ENCODE results near the gene PLEKHO1. TPM values are rescaled to one million over a fixed set of nuclear protein-coding genes. Genes with fewer than 3 reads are reported as not detected.

Gene PLEKHO1, protein sequence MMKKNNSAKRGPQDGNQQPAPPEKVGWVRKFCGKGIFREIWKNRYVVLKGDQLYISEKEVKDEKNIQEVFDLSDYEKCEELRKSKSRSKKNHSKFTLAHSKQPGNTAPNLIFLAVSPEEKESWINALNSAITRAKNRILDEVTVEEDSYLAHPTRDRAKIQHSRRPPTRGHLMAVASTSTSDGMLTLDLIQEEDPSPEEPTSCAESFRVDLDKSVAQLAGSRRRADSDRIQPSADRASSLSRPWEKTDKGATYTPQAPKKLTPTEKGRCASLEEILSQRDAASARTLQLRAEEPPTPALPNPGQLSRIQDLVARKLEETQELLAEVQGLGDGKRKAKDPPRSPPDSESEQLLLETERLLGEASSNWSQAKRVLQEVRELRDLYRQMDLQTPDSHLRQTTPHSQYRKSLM
- total RNA-seq: 28.8 and 49.3 TPM in 2 replicates

DNA sequence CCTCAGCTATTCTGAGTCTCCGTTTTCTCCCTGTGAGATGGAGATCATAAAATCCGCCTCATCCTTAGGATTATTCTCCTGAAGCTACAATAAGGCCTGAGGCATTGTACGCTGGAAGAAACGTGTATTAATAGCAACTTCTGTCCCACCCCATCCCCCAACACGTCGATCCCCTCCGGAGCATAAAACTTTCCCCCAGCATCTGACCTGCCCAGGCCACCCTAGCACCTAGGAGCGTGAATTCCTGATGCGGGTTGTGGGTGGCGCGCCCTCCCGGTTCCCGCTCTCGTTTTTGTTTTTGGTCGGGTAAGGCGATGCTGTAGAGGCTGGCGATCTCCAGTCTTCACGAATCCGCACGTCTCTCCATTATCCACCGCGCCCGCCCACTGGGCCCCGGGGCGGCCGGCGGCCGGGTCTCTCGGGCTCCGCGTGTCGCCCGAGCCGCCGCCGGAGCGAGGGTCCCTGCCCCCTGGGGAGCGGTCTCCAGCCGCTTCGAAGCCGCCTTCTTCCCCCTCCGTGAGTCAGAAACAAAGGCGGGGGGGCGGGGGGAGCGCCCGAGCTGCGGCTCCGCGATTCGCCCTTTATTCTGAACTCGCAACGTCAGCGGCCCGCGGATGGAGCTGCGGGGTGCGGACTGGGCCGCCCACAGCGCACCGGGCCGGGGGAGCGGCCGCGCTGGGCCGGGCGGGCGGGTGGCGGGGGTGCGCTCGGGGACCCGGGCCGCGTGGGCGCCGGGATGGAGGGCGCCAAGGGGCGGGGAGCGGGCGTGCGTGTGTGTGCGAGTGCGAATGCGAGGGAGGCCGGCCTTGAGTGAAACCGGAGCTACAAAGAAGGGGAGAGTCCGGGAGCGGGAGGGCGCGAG, at the start of gene PLEKHO1:
Gene PLEKHO1, plus strand, starts transcription at position 646 of the 862 bp plus-strand sequence. CDS start 342 bp downstream, outside the sequence.

Other genes starting within 250 kb of the PLEKHO1 start
- gene SV2A, start 232.1 kb upstream of the PLEKHO1 start, total RNA-seq: 22.2 and 23.4 TPM in 2 replicates
- 7.1 and 7.5 TPM in 2 replicates for gene SF3B4, start 222.1 kb upstream of the PLEKHO1 start, total RNA-seq
- 8.0 and 8.6 TPM in 2 replicates for gene MTMR11, start 213.0 kb upstream of the PLEKHO1 start, total RNA-seq
- gene OTUD7B, start 139.2 kb upstream of the PLEKHO1 start, total RNA-seq: 5.5 and 11.0 TPM in 2 replicates
- 27.1 and 39.5 TPM in 2 replicates for gene VPS45, start 82.1 kb upstream of the PLEKHO1 start, total RNA-seq
- gene ANP32E, start 86.2 kb downstream of the PLEKHO1 start, total RNA-seq: 21.9 and 40.8 TPM in 2 replicates
- not detected in 2 replicates for gene CA14, start 107.9 kb downstream of the PLEKHO1 start, total RNA-seq
- 116 and 135 TPM in 2 replicates for gene APH1A, start 119.1 kb downstream of the PLEKHO1 start, total RNA-seq
- 4.4 and 8.4 TPM in 2 replicates for gene C1orf54, start 122.9 kb downstream of the PLEKHO1 start, total RNA-seq
- gene CIART, start 132.6 kb downstream of the PLEKHO1 start, total RNA-seq: 1.2 and 1.8 TPM in 2 replicates
- gene MRPS21, start 143.9 kb downstream of the PLEKHO1 start, total RNA-seq: 57.4 and 58.7 TPM in 2 replicates
- 23.9 and 26.8 TPM in 2 replicates for gene PRPF3, start 171.6 kb downstream of the PLEKHO1 start, total RNA-seq
- 8.0 and 9.2 TPM in 2 replicates for gene RPRD2, start 214.2 kb downstream of the PLEKHO1 start, total RNA-seq

All from myometrial cell (primary cell).